Measurements from ENCODE around the gene ABCB11. TPM values are rescaled to one million over a fixed set of nuclear protein-coding genes. Genes with fewer than 3 reads are reported as not detected.
"Not testable (repeated sequence)": the region's sequence is repeated elsewhere in the genome, so short reads cannot be mapped to it uniquely, and the experiment has no call there.

ABCB11 gene
- total and polyA plus RNA-seq, 8 donors, result 0.18 to 0.58 TPM; not detected in 6

- Histone ChIP-seq H3K27me3 (no peaks in the 10 kb centered on the region), H3K4me1 (peaks cover 0 to 17% (median 0%) of the 10 kb centered on the region in 4 donors), H3K36me3 (no peaks in the 10 kb centered on the region), H3K4me3 (peak within 1 kb of the TSS in 1 of 4 donors; percentile 20), H3K27ac (peak within 1 kb of the TSS in 1 of 5 donors; percentile 5), H3K9me3 (no peaks in the 10 kb centered on the region)
- TF ChIP-seq POLR2AphosphoS5 (IDR thresholded peaks at IDR 0.05) (peak in 1 of 3 donors; percentile 18), POLR2A (IDR thresholded peaks at IDR 0.05) (no peak)
- no peak for DNase-seq
- 63 to 83% (median 70%) methylated on average over 5 of the region's 5 CpGs for WGBS, 5 donors
- intact Hi-C loops (cut with DNase I; ENCODE audit: low total_unique reads), result no loop called here
Observed at GRCh38 chr2:169069341-169069740, 38.2 kb upstream of the ABCB11 start, which contains the start of gene DHRS9. Gene DHRS9, plus strand, starts transcription at chr2:169069563. Its CDS starts 12,019 bp downstream, at chr2:169081582.

- no peak overlapping the region for H3K4me3 ChIP-seq
- intact Hi-C loops (cut with DNase I; ENCODE audit: low total_unique reads), result no loop called here
- DNase-seq, result no peak
- no peaks in the 10 kb centered on the region for H3K9me3 ChIP-seq
- no peaks in the 10 kb centered on the region for H3K27me3 ChIP-seq
- 5 to 22% (median 15%) methylated on average over 1 of the region's 1 CpG for WGBS, 5 donors
- peaks cover 0 to 12% (median 0%) of the 10 kb centered on the region in 4 donors for H3K4me1 ChIP-seq
- TF ChIP-seq CTCF (IDR thresholded peaks at IDR 0.05) (no peak), POLR2A (IDR thresholded peaks at IDR 0.05) (no peak), POLR2AphosphoS5 (IDR thresholded peaks at IDR 0.05) (no peak), EP300 (IDR thresholded peaks at IDR 0.05) (no peak)
- H3K27ac ChIP-seq, result peak overlapping the region in 2 of 5 donors; percentile 24 to 73
- no peaks in the 10 kb centered on the region for H3K36me3 ChIP-seq
Observed at GRCh38 chr2:169066897-169067296, 35.8 kb upstream of the ABCB11 start.

GRCh38 chr2:169065864-169066517 is 34.9 kb upstream of the ABCB11 start:
- intact Hi-C loops (cut with DNase I; ENCODE audit: low total_unique reads), result no loop called here
- H3K4me1 ChIP-seq, result peaks cover 0 to 12% (median 0%) of the 10 kb centered on the region in 4 donors
- H3K27me3 ChIP-seq, result no peaks in the 10 kb centered on the region
- no peaks in the 10 kb centered on the region for H3K36me3 ChIP-seq
- H3K4me3 ChIP-seq, result no peak overlapping the region
- DNase-seq, result no peak
- no peaks in the 10 kb centered on the region for H3K9me3 ChIP-seq
- peak overlapping the region in 1 of 5 donors; percentile 73 for H3K27ac ChIP-seq
- TF ChIP-seq CTCF (IDR thresholded peaks at IDR 0.05) (no peak), POLR2A (IDR thresholded peaks at IDR 0.05) (no peak), EP300 (IDR thresholded peaks at IDR 0.05) (no peak), POLR2AphosphoS5 (IDR thresholded peaks at IDR 0.05) (no peak)
- WGBS, 5 donors, result 75 to 88% (median 80%) methylated on average over 2 of the region's 2 CpGs

GRCh38 chr2:169065422-169065821 is 34.3 kb upstream of the ABCB11 start:
- Histone ChIP-seq H3K36me3 (no peaks in the 10 kb centered on the region), H3K27me3 (no peaks in the 10 kb centered on the region), H3K27ac (no peak overlapping the region), H3K9me3 (no peaks in the 10 kb centered on the region), H3K4me1 (peaks cover 0 to 12% (median 0%) of the 10 kb centered on the region in 4 donors), H3K4me3 (no peak overlapping the region)
- 33 to 52% (median 35%) methylated on average over 1 of the region's 1 CpG for WGBS, 5 donors
- TF ChIP-seq POLR2AphosphoS5 (IDR thresholded peaks at IDR 0.05) (no peak), POLR2A (IDR thresholded peaks at IDR 0.05) (no peak), CTCF (IDR thresholded peaks at IDR 0.05) (no peak), EP300 (IDR thresholded peaks at IDR 0.05) (no peak)
- DNase-seq, result no peak
- intact Hi-C loops (cut with DNase I; ENCODE audit: low total_unique reads), result no loop called here

GRCh38 chr2:169064199-169064598 is 33.1 kb upstream of the ABCB11 start:
- intact Hi-C loops (cut with DNase I; ENCODE audit: low total_unique reads); H3K27me3 ChIP-seq; H3K9me3 ChIP-seq; H3K36me3 ChIP-seq; DNase-seq; H3K27ac ChIP-seq; H3K4me3 ChIP-seq: not testable (repeated sequence)
- WGBS, 5 donors, result 97% methylated on average over 17 of the region's 17 CpGs
- H3K4me1 ChIP-seq, result peaks cover 0 to 12% (median 0%) of the 10 kb centered on the region in 4 donors

- 79 to 93% (median 87%) methylated on average over 2 of the region's 2 CpGs for WGBS, 5 donors
- H3K4me1 ChIP-seq; H3K36me3 ChIP-seq; DNase-seq; intact Hi-C loops (cut with DNase I; ENCODE audit: low total_unique reads); H3K27ac ChIP-seq; H3K4me3 ChIP-seq; H3K27me3 ChIP-seq: not testable (repeated sequence)
- peaks cover 0 to 35% (median 25%) of the 10 kb centered on the region in 4 donors for H3K9me3 ChIP-seq
Observed at GRCh38 chr2:169054575-169054974, 23.5 kb upstream of the ABCB11 start.

Measured in stomach (tissue), 9 donors.